GDM1 (cell line): Measurements from ENCODE around the gene ADGRF5.

Experiments
- DNase-seq: peaks from one replicate; lab custom pipeline; 2025; lab: John Stamatoyannopoulos, UW

Gene ADGRF5

DNA sequence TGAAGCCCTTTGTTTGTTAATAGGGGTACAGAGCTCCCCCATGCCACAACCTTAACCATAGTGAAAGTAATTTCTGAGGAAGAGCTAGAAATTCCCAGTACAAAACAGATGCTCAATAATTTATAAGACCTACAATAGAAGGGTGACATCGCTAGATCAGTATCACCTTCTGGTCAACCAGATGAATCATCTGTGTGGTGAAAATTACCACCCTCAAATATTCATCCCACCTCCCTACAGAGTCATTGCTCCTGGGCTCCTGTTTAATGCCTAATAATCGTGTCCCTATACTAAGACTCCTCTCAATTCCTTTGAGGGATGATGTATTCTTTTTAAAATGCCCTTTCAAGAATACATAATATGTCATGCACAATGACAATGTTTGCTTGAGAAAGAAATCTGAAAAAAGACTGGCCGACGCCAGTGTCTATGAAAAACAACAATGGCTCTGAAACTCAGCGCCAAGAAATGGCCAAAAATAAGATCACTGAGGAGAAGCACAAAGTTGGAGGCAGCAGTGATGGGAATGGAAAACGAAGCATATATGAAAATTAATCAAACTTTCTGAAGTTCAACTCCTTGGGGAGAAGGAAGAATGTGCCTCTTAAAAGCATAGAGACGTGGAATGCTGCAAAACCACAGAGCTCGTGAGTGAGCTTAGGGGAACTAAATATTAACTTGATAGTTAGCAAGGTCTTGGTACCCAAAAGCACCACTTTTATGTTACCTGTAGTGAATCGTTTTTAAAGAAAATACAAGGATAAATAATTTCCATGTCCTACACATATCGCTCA, 11.0 kb upstream of the ADGRF5 start:
- no peak for DNase-seq

DNA sequence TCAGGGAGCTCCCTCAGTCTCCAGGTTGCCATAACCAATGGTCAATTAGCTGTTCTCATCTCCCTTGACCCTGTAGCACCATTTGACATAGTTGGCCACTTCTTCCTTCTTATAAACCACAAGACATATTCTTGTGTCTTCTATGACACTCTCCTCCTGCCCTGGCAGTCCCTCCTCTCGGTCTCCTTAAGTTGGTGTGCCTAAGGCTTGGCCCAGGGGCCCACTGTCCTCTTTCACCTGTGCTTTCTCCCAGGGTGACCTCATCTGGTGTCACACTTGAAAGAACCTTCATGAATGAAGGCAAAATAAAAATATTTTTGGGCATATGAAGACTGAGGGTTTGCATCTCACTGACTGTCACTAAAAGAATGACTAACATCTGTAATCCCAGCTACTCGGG, 9.7 kb upstream of the ADGRF5 start:
- no peak for DNase-seq

GRCh38 chr6:46930331-46930730, 8.6 kb upstream of the ADGRF5 start:
- no peak for DNase-seq

- DNase-seq = no peak
Measured at GRCh38 chr6:46927066-46927465, 5.3 kb upstream of the ADGRF5 start.

GRCh38 chr6:46926481-46926880, 4.7 kb upstream of the ADGRF5 start:
- no peak for DNase-seq

DNA sequence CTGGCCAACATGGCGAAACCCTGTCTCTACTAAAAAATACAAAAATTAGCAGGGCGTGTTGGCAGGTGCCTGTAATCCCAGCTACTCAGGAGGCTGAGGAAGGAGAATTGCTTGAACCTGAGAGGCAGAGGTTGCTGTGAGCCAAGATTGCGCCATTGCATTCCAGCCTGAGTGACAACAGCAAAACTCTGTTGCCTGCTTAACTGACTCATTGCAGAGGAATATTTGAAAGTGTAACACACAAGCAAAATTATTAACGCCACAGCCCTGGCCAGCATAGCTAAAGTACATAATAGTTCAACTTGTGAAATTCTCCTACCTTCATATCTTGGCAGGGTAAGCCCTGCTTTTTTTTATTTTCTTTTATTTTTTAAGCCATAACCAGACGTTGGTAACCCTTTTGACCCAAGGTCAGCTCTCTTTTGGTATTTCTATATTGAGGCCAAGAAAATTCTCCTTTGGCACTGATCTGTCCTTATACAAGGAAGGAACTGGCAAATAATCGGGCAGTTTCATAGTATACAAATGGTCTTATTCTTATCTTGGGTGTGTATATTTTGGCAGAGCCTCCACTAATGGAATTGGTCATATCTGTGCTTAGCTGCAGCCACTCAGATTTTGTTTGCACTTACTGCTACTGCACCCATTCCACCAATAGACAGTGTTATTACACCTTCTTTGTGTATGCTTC, 4.0 kb upstream of the ADGRF5 start:
- DNase-seq = no peak

- DNase-seq = no peak
Measured at GRCh38 chr6:46923476-46923875, 1.7 kb upstream of the ADGRF5 start.

DNA sequence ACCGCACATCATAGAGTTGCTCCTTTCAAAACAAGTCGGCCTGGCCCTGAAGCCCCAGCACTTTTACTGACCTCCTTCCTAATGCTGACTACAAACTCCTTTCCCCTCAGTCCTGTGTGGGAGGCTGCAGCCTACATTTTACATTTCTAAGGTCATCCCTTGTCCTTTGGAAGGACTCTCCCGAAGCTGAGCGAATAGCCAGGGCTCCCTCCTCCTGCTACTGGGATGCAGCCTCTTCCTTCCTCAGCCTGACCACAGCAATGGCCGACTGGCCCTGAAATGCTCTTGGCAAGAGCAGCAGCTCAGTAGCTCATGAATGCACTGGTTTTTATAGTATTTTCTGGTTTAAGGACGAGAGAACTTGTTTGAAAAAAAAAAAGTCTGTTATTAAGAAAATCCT, 679 bp downstream of the ADGRF5 start:
- no peak for DNase-seq

DNA sequence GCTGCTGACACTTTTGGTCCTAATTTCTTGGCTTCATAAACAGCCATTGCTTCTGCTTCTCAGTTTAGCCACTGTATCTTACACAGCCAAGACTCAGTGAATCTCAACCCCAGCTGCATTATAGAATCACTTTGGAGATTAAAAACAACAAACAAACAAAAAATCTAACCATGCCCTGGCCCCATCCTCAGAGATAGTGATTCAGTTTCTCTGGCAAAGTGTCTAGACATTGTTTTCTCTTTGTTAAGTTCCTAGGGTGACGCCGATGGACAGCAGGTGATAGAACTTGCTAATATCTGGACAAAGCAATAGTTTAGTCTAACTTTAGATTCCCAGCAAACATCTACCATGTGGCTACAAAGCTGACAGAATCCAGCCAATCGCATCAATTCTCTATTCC, 2.9 kb downstream of the ADGRF5 start:
- DNase-seq = no peak

GRCh38 chr6:46917002-46917545, 4.7 kb downstream of the ADGRF5 start:
- no peak for DNase-seq

DNA sequence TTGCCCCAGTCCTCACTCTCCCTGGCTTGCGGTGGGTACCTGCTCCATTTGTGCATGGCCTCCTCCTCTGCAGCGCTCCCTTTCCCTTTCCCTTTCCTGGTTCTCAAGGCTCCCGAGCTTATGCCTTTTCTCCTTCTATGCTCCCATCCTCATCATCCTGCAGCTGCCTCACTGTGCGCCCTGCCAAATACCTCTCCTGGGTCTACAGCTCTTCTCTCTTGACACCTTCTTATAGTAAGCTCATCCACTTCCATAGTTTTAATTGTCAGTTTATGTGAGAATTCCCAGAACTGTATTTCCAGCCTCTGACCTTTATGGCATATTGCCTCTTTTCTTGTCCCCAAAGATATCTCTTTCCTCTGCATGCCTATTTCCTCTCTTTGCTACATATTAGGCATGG, 5.9 kb downstream of the ADGRF5 start:
- no peak for DNase-seq

DNA sequence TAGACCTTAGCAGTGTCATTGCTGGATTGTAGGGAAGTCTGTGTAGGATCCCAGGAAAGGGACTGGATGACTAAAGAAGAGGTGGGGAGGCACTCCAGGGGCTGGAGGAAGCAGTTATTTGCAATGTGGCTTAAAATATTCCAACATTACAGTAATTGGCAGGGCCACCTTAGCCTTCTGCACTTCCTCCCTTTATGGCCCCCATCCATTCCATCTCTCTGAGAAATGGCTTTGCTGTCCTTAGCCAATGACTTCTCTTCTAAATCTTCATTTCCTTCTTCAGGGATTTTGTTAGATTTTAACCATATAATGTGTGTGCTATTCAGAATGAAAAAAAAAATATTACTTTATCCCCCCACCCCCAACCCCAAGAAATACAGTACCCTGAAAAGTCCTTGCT, 6.4 kb downstream of the ADGRF5 start:
- no peak for DNase-seq

DNA sequence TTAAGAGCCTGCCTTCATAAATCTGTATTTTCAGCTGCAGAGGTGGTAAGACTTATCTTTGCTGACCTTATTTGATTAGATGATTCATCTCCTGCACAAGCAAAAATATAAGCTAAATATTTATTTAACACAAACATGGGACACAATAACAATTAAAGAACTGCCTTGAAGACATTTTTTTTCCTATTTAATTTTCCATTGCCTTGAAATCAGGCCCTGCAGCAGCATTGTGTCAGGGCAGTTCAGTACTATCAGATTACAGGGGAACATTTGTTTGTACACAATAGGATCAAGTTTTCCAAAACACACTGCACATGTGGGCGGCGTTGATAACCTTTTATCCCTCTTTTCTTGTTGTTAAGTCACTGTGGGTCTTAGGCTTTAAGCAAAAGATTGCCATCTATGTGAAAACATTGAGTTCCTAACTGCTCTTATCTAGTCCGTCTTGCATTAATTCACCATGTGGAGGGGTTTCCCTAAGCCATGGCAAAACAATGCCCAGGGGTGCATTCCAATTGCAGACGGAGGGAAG, 7.4 kb downstream of the ADGRF5 start:
- DNase-seq = no peak

- DNase-seq = no peak
Measured at GRCh38 chr6:46909371-46909770, 12.4 kb downstream of the ADGRF5 start.

- DNase-seq = no peak
Measured at GRCh38 chr6:46906776-46907175, 15.0 kb downstream of the ADGRF5 start.

DNA sequence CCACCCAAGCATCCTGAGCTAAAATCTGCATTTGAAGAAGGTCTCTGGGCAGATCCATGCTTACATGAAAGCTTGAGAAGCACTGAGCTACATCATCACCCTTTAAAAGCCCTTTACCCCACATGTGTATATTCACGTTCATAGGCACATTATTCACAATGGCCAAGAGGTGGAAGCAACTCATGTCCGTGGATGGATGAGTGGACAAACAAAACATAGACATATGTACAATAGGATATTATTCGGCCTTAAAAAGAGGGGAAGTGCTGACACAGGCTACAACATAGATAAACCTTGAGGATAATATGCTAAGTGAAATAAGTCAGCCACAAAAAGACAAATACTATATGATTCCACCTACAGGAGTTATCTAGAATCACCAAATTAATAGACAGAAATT, 17.6 kb downstream of the ADGRF5 start:
- DNase-seq = no peak

DNA sequence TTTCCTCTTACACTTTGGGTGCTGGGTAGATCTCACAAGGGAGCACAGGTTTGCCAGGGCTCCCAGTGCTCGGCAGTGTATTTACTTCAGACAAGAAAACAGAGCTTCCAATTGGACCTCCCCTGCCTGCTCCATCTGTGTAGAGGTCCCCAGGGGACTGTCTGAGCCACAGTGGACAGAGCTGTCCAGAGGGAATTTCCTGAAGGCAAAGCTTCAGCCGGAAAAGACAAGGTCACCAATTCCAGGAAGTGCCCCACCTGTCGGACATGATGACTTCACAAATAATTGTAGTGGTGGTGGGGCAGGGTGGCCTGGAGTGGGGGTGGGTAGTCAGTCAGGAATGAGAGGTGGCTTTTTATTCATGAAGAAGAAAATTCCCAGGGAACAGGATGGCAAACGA, 18.6 kb downstream of the ADGRF5 start:
- DNase-seq = no peak

DNA sequence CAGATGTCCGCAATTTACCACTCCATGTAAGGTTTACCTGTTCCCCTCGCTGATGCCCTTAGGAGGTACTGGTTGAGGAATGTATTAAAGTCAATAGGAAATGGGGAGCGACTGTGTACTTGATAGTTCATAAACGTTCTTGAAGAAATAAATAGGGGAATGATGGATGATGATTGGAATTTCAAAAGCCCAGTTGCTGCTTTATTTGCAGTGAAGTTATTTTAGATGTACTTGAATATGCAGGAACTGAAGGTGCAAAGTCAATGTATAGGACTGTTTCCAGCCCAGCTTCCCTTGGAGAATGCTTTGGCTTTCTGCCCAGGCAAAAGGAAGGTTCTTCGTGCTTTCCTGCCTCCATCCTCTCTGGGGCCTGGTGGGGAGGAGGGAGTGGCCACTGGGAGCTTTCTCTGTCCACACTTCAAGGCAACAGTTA, 19.8 kb downstream of the ADGRF5 start:
- no peak for DNase-seq

DNA sequence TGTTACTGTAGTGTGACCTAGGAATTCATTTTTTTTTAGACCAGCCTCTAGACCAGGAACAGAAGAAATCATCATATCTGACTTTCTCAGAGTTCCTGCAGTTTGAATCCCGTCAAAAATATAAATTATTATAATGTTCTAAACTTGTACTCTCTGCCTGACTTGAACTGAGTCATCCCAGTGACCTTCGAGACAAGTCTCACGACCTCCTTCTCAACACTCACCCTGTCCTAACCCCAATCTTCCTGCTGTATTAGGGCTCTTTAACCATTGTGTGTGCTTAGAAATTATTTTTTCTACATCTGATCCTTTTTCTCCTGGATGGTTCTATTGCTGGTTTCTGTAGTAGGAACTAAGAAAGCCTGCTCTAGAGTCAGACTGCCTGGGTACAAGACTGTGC, 21.5 kb downstream of the ADGRF5 start:
- no peak for DNase-seq

GRCh38 chr6:46899659-46900058, 22.1 kb downstream of the ADGRF5 start:
- DNase-seq = no peak

- no peak for DNase-seq
Measured at GRCh38 chr6:46898006-46898405, 23.7 kb downstream of the ADGRF5 start.

- no peak for DNase-seq
Measured at GRCh38 chr6:46896871-46897270, 24.9 kb downstream of the ADGRF5 start.

DNA sequence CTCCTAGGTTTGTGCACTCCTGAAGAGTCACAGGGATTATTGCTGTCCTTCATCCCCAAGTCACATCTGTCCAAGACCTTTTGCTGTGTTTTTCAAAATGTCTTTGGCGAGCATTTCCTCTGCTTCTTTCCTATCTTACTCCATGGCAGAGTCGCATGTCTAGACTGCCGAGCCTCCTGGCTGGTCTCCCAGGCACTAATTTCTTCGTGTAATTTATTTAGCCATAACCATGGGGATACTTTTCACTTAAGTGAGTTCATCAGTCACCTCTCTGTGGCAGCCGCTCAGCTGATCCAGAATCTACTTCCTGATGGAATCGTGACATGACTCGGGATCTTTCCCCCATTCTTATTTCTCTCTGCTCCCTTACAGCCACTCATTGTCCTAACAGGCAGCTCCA, 25.8 kb downstream of the ADGRF5 start:
- DNase-seq = no peak
